Measurements from ENCODE around the gene MLX.
A peak's percentile ranks its signal among the peaks of the same experiment; 100 is the strongest.

MLX gene

DNA sequence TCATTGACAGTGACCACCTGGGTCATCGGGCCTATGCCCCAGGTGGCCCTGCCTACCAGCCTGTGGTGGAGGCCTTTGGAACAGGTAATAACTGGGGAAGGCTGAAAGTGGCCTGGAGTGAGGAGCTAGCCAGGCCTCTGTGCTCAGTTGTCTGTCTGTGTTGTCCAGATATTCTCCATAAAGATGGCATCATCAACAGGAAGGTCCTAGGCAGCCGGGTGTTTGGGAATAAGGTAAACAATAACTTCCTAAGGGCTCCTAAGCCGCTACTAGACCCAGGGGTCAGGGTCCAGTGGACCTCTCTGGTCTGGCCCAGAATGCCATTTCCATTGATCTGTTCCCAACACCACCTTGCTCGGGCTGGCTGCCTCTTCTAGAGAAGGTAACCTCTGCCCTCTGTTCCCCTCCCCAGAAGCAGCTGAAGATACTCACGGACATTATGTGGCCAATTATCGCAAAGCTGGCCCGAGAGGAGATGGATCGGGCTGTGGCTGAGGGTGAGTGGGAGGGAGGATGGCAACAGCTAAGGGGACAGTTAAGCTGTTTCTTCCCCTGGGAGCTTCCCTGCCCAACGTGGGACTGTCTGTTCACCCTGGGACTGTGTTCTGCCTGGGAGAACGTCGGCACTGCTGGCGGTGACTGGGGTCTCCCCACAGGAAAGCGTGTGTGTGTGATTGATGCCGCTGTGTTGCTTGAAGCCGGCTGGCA is 1.9 kb upstream of the MLX start:
- Mint-ChIP-seq H3K36me3 (ENCODE audit: insufficient read depth) (peaks cover 27% of the 10 kb centered on the region), H3K27ac (ENCODE audit: low read depth) (no peak overlapping the region), H3K9me3 (no peaks in the 10 kb centered on the region), H3K4me3 (peak overlapping the region; percentile 89), H3K27me3 (no peaks in the 10 kb centered on the region), H3K4me1 (peaks cover 47% of the 10 kb centered on the region)
- DNase-seq (ENCODE audit: low spot score in 2 of 2) (no peak), ATAC-seq (replicated peaks; ENCODE audit: extremely low read depth, poor library complexity, severe bottlenecking) (no peak)

DNA sequence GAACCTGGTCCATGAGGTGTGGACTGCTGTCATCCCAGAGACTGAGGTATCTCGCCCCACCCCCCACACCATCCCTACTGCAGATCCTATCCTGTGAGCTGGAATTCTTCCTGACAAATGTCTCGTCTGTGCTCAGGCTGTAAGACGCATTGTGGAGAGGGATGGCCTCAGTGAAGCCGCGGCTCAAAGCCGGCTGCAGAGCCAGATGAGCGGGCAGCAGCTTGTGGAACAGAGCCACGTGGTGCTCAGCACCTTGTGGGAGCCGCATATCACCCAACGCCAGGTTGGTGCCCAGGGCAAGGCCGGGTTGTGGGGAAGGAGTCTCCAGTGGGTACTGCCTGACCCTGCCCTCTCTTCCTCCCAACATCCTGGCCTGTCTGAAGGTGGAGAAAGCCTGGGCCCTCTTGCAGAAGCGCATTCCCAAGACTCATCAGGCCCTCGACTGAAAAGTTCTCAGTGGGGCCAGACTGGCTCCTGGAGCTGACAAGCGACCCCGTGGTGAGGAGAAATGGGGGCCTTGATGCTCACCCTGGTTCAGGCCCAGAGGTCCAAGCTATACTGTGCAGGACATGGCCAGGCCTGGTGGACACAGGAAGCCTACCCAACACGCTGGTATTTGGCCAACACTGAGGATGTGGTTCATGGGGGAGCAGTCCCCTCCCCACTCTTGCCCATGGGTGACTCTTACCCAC is 1.2 kb upstream of the MLX start:
- H3K27me3 Mint-ChIP-seq: no peaks in the 10 kb centered on the region
- peak overlapping the region; percentile 93 for H3K4me3 Mint-ChIP-seq
- no peaks in the 10 kb centered on the region for H3K9me3 Mint-ChIP-seq
- DNase-seq (ENCODE audit: low spot score in 2 of 2): no peak
- peaks cover 47% of the 10 kb centered on the region for H3K4me1 Mint-ChIP-seq
- H3K36me3 Mint-ChIP-seq (ENCODE audit: insufficient read depth): peaks cover 28% of the 10 kb centered on the region
- no peak for ATAC-seq (replicated peaks; ENCODE audit: extremely low read depth, poor library complexity, severe bottlenecking)
- peak overlapping the region; percentile 89 for H3K27ac Mint-ChIP-seq (ENCODE audit: low read depth)

DNA sequence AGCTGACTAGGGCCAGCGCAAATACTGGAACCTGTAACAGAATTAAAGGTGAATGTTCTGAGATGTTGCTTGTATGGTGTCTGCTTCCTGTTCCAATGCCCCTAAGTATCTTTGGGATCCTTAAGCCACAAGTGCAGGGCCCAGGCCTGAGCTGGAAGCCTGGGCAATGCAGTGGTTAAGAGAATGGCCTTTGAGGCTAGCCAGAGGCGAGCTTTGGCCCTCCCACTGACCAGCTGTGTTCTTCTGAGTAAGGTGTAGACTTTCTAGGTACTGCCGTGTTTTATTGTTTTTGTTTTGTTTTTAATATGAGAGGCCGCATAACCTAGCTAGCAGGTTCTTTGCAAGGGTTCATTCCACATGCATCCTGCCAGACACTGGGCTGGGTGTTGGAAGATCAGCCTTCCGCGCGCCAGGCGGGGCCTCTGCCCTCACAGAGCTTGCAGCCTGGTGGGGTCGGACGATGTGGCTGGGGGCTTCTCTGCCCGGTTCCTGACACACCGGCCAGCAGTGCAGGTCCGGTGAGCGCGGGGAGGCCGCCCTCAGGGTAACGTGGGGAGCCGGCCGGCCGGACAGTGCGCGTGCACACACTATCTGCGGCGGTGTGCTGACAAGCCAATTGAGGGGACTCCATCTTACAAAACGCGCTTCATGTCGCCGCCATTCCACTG is 551 bp upstream of the MLX start:
- Mint-ChIP-seq H3K9me3 (no peaks in the 10 kb centered on the region), H3K4me3 (peak overlapping the region; percentile 93), H3K36me3 (ENCODE audit: insufficient read depth) (peaks cover 32% of the 10 kb centered on the region), H3K27me3 (no peaks in the 10 kb centered on the region), H3K27ac (ENCODE audit: low read depth) (peak overlapping the region; percentile 89), H3K4me1 (peaks cover 46% of the 10 kb centered on the region)
- DNase-seq (ENCODE audit: low spot score in 2 of 2): no peak
- ATAC-seq (replicated peaks; ENCODE audit: extremely low read depth, poor library complexity, severe bottlenecking): no peak

- Mint-ChIP-seq H3K4me1 (peaks cover 36% of the 10 kb centered on the region), H3K36me3 (ENCODE audit: insufficient read depth) (peaks cover 36% of the 10 kb centered on the region), H3K27me3 (no peaks in the 10 kb centered on the region), H3K27ac (ENCODE audit: low read depth) (no peak overlapping the region), H3K9me3 (no peaks in the 10 kb centered on the region), H3K4me3 (peak overlapping the region; percentile 50)
- DNase-seq (ENCODE audit: low spot score in 2 of 2): no peak
- ATAC-seq (replicated peaks; ENCODE audit: extremely low read depth, poor library complexity, severe bottlenecking): no peak
Observed at GRCh38 chr17:42568341-42569111, 1.6 kb downstream of the MLX start.

DNA sequence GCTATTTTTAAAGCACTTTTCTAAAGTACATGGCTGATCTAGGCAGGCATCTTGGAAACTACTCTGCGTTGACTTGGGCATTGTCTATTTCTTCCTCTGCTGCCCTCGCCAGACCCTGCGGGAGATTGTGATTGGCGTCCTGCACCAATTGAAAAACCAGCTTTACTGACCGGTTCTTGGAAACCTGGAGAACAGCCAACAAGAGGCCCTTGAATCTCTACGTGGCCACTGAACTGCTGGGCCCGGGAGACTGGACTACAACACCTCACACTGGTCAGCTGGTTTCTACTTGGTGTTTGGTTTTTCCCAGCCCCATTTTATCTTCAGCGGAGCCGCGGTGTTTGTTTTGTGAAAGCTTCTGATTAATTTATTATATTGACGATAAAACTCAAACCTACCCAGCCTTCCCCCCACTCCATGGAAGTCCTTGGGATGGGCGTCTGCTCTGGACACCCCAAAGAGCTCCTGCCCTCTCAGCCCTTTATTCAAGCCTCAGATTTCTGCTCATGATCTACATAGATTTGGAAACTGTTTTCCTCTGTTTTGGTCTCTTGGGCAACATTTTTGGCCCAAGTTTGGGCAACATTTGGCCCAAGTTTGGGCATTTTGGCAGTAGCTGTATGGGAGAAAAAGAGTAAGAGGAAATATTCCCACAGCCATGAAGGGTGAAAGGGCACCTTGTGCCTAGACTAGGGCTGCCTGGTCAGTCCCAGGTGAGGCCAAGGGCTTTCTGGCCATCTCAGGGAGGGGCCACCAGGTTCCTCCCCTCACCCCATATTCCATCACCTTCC is 4.7 kb downstream of the MLX start:
- Mint-ChIP-seq H3K4me1 (peaks cover 43% of the 10 kb centered on the region), H3K36me3 (ENCODE audit: insufficient read depth) (peaks cover 39% of the 10 kb centered on the region), H3K9me3 (no peaks in the 10 kb centered on the region), H3K27me3 (no peaks in the 10 kb centered on the region), H3K4me3 (no peak overlapping the region), H3K27ac (ENCODE audit: low read depth) (no peak overlapping the region)
- ATAC-seq (replicated peaks; ENCODE audit: extremely low read depth, poor library complexity, severe bottlenecking) (no peak), DNase-seq (ENCODE audit: low spot score in 2 of 2) (no peak)

- Mint-ChIP-seq H3K27ac (ENCODE audit: low read depth) (no peak overlapping the region), H3K27me3 (no peaks in the 10 kb centered on the region), H3K36me3 (ENCODE audit: insufficient read depth) (peaks cover 37% of the 10 kb centered on the region), H3K9me3 (no peaks in the 10 kb centered on the region), H3K4me3 (no peak overlapping the region), H3K4me1 (peaks cover 46% of the 10 kb centered on the region)
- DNase-seq (ENCODE audit: low spot score in 2 of 2) (no peak), ATAC-seq (replicated peaks; ENCODE audit: extremely low read depth, poor library complexity, severe bottlenecking) (no peak)
Observed at GRCh38 chr17:42573095-42573494, 6.2 kb downstream of the MLX start.

GRCh38 chr17:42574463-42574862 is 7.6 kb downstream of the MLX start:
- ATAC-seq (replicated peaks; ENCODE audit: extremely low read depth, poor library complexity, severe bottlenecking): no peak
- peaks cover 45% of the 10 kb centered on the region for H3K4me1 Mint-ChIP-seq
- DNase-seq (ENCODE audit: low spot score in 2 of 2): no peak
- peaks cover 40% of the 10 kb centered on the region for H3K36me3 Mint-ChIP-seq (ENCODE audit: insufficient read depth)
- H3K9me3 Mint-ChIP-seq: no peaks in the 10 kb centered on the region
- H3K27me3 Mint-ChIP-seq: no peaks in the 10 kb centered on the region
- no peak overlapping the region for H3K27ac Mint-ChIP-seq (ENCODE audit: low read depth)
- no peak overlapping the region for H3K4me3 Mint-ChIP-seq

GRCh38 chr17:42577140-42577531 is 10.2 kb downstream of the MLX start:
- peak overlapping the region; percentile 89 for H3K4me3 Mint-ChIP-seq
- H3K4me1 Mint-ChIP-seq: peaks cover 45% of the 10 kb centered on the region
- peaks cover 46% of the 10 kb centered on the region for H3K36me3 Mint-ChIP-seq (ENCODE audit: insufficient read depth)
- H3K9me3 Mint-ChIP-seq: no peaks in the 10 kb centered on the region
- no peaks in the 10 kb centered on the region for H3K27me3 Mint-ChIP-seq
- ATAC-seq (replicated peaks; ENCODE audit: extremely low read depth, poor library complexity, severe bottlenecking) (no peak), DNase-seq (ENCODE audit: low spot score in 2 of 2) (no peak)
- H3K27ac Mint-ChIP-seq (ENCODE audit: low read depth): peak overlapping the region; percentile 84

DNA sequence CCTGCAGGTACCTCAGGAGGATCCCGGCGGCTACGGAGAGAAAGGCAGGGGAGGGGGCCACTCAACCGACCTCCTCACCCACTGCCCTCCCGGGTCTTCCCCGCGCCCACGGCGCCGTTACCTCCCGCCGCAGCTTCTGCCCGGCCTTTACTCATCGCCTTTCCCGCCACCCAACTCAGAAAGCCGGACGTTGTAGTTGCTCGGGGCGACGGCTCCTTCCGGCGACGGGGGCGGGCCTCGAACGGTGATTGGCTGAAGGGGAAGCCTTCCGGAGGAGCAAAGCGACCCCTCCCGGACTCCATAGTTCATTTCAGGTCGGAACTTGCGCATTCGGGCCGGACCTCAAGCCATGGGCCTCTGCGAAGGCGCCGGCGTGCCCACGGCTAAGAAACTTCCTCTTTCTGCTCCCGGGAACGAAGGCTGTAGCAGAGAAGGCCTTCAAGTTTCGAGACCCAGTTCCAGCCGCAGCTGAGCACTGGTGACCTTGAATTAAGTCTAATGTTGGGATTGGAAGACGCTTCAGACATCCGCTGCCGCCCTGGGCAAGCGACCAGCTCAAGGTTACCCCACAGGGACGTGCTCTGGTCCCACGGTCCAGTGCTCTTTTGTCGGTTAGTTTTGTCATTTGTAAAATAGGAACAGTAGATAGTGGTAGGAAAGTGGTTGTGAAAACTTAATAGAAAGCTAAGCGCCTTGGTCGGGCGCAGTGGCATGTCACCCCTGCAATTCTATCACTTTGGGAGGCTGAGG is 10.8 kb downstream of the MLX start, which contains the start of gene PSMC3IP:
TSS of gene PSMC3IP (minus strand) at position 198 of the 750 bp plus-strand sequence. CDS start at position 155, 43 bp downstream.
- Mint-ChIP-seq H3K27ac (ENCODE audit: low read depth) (peak within 1 kb of the TSS; percentile 84), H3K9me3 (no peaks in the 10 kb centered on the region), H3K27me3 (no peaks in the 10 kb centered on the region), H3K4me3 (peak within 1 kb of the TSS; percentile 89), H3K36me3 (ENCODE audit: insufficient read depth) (peaks cover 46% of the 10 kb centered on the region), H3K4me1 (peaks cover 45% of the 10 kb centered on the region)
- ATAC-seq (replicated peaks; ENCODE audit: extremely low read depth, poor library complexity, severe bottlenecking): peak; percentile 95
- peak; percentile 80 to 84 for DNase-seq (ENCODE audit: low spot score in 2 of 2)

GRCh38 chr17:42578282-42578869 is 11.5 kb downstream of the MLX start:
- Mint-ChIP-seq H3K4me3 (peak overlapping the region; percentile 89), H3K27me3 (no peaks in the 10 kb centered on the region), H3K27ac (ENCODE audit: low read depth) (peak overlapping the region; percentile 84), H3K9me3 (no peaks in the 10 kb centered on the region), H3K36me3 (ENCODE audit: insufficient read depth) (peaks cover 48% of the 10 kb centered on the region), H3K4me1 (peaks cover 39% of the 10 kb centered on the region)
- peak; percentile 64 for ATAC-seq (replicated peaks; ENCODE audit: extremely low read depth, poor library complexity, severe bottlenecking)
- DNase-seq (ENCODE audit: low spot score in 2 of 2): peak; percentile 52 to 54

Data from central memory CD8-positive, alpha-beta T cell (primary cell).